IPS-18c (cell line): Measurements from ENCODE around the gene SPG21.

Experiments used
- H3K4me3 ChIP-seq: 2 replicates; pipeline ENCODE4 v1.7.0; 2013; ENCODE audit warnings: low read depth, mild to moderate bottlenecking, low read length, moderate library complexity; ENCODE audit not compliant: insufficient read depth
- H3K9me3 ChIP-seq: one replicate; pipeline ENCODE4 v1.6.1; 2013; ENCODE audit warnings: mild to moderate bottlenecking, low read length, moderate library complexity; ENCODE audit not compliant: control insufficient read depth, insufficient read depth

The SPG21 gene

DNA sequence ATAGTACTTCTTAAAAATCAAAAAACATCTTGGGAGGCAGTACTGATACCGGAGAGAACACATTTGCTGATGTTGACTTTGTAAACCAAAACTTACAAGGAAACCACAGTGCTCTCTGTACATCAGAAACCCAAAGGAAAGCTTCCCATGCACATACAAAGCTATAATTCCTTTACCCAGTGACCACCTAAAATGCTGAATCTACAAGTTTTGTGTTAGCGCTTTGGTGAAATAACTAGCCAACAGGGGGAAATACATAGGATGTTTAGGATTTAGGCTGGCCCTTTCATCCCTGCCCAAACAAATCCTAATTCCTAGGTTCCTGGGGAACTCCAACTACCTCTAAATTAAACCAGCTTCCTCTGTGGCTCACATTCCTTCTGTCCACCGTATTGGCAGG, 15.3 kb upstream of the SPG21 start:
- Histone ChIP-seq H3K4me3 (no peak overlapping the region), H3K9me3 (no peaks in the 10 kb centered on the region)

DNA sequence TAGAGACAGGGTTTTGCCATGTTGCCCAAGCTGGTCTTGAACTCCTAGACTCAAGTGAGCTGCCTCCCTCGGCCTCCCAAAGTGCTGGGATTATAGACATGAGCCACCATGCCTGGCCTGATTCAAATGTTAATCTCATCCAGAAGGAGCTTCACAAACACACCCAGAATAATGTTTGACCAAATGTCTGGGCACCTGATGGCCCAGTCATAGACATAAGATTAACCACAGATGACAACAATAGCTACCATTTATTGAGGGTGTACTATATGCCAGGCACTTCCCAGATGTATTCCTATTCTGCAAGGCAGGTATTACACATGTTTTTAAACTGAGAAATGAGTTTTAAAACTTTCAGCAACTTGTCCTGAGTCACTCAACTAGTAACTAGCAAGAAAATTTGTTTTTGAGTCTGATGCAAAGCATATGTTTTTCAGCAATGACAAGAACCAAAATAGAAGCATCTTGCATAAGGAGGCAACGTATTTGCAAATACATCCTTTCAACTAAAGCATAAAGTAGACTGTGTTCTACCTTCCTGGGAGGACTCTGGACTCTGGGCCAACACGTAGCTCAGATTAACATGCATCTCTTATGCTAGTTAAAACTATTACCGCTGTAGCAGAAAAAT, 8.1 kb upstream of the SPG21 start:
- H3K4me3 ChIP-seq, result no peak overlapping the region
- H3K9me3 ChIP-seq, result no peaks in the 10 kb centered on the region

DNA sequence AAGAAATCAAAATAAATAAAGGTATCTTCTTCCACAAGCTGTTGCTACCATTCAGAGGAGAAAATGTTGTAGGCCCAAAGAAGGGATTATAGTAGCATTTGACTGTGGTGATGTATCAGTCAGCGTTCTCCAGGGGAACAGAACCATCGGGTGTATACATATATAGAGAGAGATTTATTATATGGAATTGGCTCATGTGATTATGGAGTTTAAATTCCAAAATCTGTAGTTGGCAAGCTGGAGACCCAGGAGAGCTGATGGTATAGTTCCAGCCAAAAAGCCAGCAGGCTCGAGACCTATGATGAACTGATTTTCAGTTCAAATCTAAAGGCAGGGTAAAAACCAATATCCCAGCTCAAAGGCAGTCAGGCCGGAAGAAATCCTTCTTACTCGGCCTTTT, 7.4 kb upstream of the SPG21 start:
- Histone ChIP-seq H3K9me3 (no peaks in the 10 kb centered on the region), H3K4me3 (no peak overlapping the region)

DNA sequence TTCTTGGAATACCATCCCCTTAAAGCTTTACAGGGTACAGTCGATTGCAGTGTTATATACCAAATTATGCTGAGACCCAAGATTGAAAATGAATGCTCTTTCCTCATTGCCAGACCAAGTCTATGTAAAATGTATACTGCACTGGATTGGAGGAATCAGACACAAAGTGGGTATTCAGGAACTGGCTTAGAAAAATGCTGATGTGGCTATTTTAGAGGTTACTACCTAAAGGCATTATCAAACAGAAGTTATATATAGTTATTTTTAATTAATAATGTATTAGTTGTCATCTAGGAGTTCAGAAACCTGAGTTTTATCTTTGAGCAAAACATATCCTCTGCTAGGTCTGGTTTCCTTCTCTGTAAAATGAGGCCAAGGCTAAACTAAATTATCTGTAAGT, 3.6 kb upstream of the SPG21 start:
- H3K9me3 ChIP-seq, result peaks cover 3% of the 10 kb centered on the region
- H3K4me3 ChIP-seq, result no peak overlapping the region

DNA sequence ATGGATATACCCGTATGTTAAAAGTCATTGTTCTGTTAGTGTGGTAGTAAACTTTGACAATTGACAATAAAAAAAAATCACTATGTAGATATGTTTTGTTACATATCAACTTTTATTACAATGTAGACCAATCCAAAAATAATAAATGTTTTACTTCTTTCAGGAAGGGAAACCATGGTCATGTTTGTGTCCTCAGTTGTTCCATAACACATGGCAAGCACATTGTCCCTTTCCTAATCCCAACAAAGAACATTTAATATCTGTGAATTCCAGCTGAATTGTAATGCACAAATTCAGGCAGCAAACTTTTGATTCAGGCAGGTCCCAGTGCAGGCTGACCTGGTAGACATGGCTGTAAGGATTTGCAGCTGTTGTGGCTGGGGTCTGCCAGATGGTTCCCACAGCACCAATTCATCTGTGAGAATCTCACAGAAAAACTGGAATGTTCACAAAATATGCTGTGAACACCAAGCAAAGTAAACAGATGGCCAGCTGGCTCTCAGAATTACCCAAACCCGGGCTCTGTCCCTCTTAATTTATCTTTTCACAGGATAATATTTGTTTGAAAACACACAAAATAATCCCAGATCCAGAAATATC, 1.9 kb upstream of the SPG21 start:
- peaks cover 3% of the 10 kb centered on the region for H3K9me3 ChIP-seq

GRCh38 chr15:64990168-64990470, 405 bp upstream of the SPG21 start:
- peak overlapping the region; percentile 91 for H3K4me3 ChIP-seq
- peaks cover 3% of the 10 kb centered on the region for H3K9me3 ChIP-seq

More for the DNA sequence above, 1.9 kb upstream of the SPG21 start:
- no peak overlapping the region for H3K4me3 ChIP-seq

- H3K9me3 ChIP-seq, result peaks cover 3% of the 10 kb centered on the region
- no peak overlapping the region for H3K4me3 ChIP-seq
These were observed 2.6 kb downstream of the SPG21 start for GRCh38 chr15:64987136-64987535.

- Histone ChIP-seq H3K9me3 (peaks cover 3% of the 10 kb centered on the region), H3K4me3 (no peak overlapping the region)
These were observed 4.2 kb downstream of the SPG21 start for GRCh38 chr15:64985366-64986033.

GRCh38 chr15:64982472-64982871, 7.2 kb downstream of the SPG21 start:
- H3K4me3 ChIP-seq, result no peak overlapping the region
- no peaks in the 10 kb centered on the region for H3K9me3 ChIP-seq

DNA sequence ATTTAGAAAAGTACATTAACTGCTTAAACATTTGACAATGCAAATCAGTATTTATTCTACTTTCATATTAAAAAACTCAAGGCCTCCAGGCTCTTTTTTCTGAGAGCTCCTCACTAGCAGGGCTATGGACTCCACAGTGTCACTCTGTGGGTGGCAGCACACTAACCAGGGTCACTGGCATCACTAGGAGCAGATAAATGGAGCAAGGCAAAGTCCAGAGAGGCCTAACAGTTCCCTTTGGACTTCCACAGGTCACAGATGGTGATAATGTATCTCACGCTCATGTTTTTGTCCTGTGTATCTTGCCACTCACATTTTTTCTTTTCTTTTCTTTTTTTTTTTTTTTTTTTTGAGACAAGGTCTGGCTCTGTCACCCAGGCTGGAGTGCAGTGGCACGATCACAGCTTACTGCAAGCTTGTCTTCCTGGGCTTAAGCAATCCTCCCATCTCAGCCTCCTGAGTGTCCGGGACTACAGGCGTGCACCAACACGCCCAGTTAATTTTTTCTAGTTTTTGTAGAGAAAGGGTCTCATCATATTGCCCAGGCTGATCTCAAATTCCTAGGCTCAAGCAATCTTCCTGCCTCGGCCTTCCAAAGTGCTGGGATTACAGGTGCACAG, 7.8 kb downstream of the SPG21 start:
- no peak overlapping the region for H3K4me3 ChIP-seq
- no peaks in the 10 kb centered on the region for H3K9me3 ChIP-seq

DNA sequence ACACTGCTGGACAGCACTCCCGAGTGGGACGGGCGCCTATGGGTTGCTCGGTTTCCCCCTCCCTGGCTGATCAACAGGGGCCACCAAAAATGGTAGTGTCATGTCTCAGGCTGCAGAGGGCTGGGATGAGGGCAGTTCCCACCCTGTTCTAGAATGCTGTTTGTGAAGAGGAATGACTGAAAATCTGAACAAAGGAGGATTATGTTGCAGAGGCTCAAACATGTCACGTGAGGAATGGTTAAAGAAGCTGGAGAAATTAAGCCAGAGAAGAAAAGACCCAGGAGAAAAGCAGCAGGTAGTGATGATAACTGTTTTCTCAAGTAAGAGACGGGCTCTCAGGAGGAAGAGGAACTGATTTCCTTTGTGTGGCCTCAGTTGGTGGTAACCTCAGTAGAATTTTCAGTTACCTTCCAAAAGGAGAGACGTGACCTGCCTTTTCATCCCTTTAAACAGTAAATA, 10.4 kb downstream of the SPG21 start:
- no peaks in the 10 kb centered on the region for H3K9me3 ChIP-seq
- H3K4me3 ChIP-seq, result no peak overlapping the region

- H3K4me3 ChIP-seq, result no peak overlapping the region
- H3K9me3 ChIP-seq, result no peaks in the 10 kb centered on the region
These were observed 14.3 kb downstream of the SPG21 start for GRCh38 chr15:64975390-64975789.

DNA sequence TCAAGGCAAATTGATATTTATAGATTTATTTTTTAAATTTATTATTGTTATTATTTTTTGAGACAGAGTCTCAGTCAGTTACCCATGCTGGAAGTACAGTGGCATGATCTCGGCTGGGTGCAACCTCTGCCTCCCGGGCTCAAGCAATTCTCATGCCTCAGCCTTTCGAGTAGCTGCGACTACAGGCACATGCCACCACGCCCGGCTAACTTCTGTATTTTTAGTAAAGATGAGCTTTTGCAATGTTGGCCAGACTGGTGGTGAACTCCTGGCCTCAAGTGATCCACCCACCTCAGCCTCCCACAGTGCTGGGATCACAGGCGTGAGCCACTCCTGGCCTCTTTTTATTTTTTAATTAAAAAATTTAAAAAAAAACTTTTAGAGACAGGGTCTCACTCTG, 19.0 kb downstream of the SPG21 start:
- Histone ChIP-seq H3K4me3 (no peak overlapping the region), H3K9me3 (no peaks in the 10 kb centered on the region)

- no peak overlapping the region for H3K4me3 ChIP-seq
- no peaks in the 10 kb centered on the region for H3K9me3 ChIP-seq
These were observed 20.3 kb downstream of the SPG21 start for GRCh38 chr15:64969401-64969800.

GRCh38 chr15:64961013-64961412, 28.7 kb downstream of the SPG21 start:
- H3K9me3 ChIP-seq, result no peaks in the 10 kb centered on the region
- H3K4me3 ChIP-seq, result no peak overlapping the region

GRCh38 chr15:64960153-64960552, 29.6 kb downstream of the SPG21 start:
- H3K4me3 ChIP-seq, result no peak overlapping the region
- H3K9me3 ChIP-seq, result no peaks in the 10 kb centered on the region

- no peak overlapping the region for H3K4me3 ChIP-seq
- no peaks in the 10 kb centered on the region for H3K9me3 ChIP-seq
These were observed 30.6 kb downstream of the SPG21 start for GRCh38 chr15:64959128-64959527.

- H3K9me3 ChIP-seq, result no peaks in the 10 kb centered on the region
These were observed 35.3 kb downstream of the SPG21 start for GRCh38 chr15:64954395-64954794.

More at GRCh38 chr15:64954395-64954794, 35.3 kb downstream of the SPG21 start:
- H3K4me3 ChIP-seq, result no peak overlapping the region
